ENCODE results near the gene LMBR1. TPM values are rescaled to one million over a fixed set of nuclear protein-coding genes. Genes with fewer than 3 reads are reported as not detected.

The LMBR1 gene
- total and polyA plus RNA-seq, 2 of the 13 experiments (the other 11 are each of a cell fraction or from before 2014, with no cell fraction given) = 20.9 to 39.6 TPM

DNA sequence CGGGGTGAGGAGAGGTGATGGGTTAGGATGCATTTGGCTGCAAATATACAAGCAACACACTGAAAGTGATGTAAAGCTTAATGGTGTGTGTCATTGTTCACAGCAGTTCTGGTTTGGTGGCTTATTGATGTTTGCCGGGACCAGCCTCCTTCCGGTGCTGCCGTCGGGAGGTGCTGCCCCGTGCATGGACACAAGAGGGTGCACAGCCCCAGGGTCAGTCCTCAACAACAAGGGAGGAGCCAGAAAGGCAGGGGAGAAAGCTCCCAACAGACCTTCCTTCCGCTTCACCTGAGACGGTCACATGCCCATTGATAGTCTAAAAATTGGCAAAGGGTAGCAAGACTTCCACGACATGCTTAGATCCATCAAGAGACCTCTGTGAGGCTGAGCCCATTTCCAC is 242.9 kb downstream of the LMBR1 start (continued):
- TF ChIP-seq ZFX (CRISPR knock-in tag; IDR thresholded peaks at IDR 0.05; ENCODE audit: low read depth) (peak; percentile 23; the same call in 1 of the 2 replicates), TARDBP (CRISPR knock-in tag; IDR thresholded peaks at IDR 0.05) (0 out of 2 replicates have a peak, but pooled peaks have one; percentile 25), ZBTB1 (CRISPR knock-in tag; IDR thresholded peaks at IDR 0.05; ENCODE audit: borderline replicate concordance) (no peak), ZSCAN12 (CRISPR knock-in tag; IDR thresholded peaks at IDR 0.05) (no peak), NFKBIZ (CRISPR knock-in tag; IDR thresholded peaks at IDR 0.05) (no peak), ZMYM4 (CRISPR knock-in tag; IDR thresholded peaks at IDR 0.05) (peak; percentile 72), POLR2G (IDR thresholded peaks at IDR 0.05; ENCODE audit: low read depth, low read length) (no peak), ZNF724P (CRISPR knock-in tag; IDR thresholded peaks at IDR 0.05; ENCODE audit: borderline replicate concordance) (no peak), GABPA (IDR thresholded peaks at IDR 0.05; ENCODE audit: low read depth, low read length) (no peak), GABPA (CRISPR knock-in tag; IDR thresholded peaks at IDR 0.05; ENCODE audit: low read depth) (peak; percentile 50; the same call in 1 of the 2 replicates), ZNF883 (CRISPR knock-in tag; IDR thresholded peaks at IDR 0.05; ENCODE audit: not compliant biosample characterization) (no peak), GPN1 (CRISPR knock-in tag; IDR thresholded peaks at IDR 0.05; ENCODE audit: borderline replicate concordance) (no peak), STAT5B (CRISPR knock-in tag; IDR thresholded peaks at IDR 0.05) (no peak), ZNF878 (CRISPR knock-in tag; IDR thresholded peaks at IDR 0.05) (no peak), FOXA1 (IDR thresholded peaks at IDR 0.05) (no peak), FOXA1 (CRISPR knock-in tag; IDR thresholded peaks at IDR 0.05) (peak; percentile 52; the same call in 1 of the 2 replicates), NFYC (CRISPR knock-in tag; IDR thresholded peaks at IDR 0.05) (no peak), ISL2 (CRISPR knock-in tag; IDR thresholded peaks at IDR 0.05) (no peak), SALL1 (CRISPR knock-in tag; IDR thresholded peaks at IDR 0.05) (peak; percentile 64), HMG20A (CRISPR knock-in tag; IDR thresholded peaks at IDR 0.05; ENCODE audit: borderline replicate concordance) (no peak), ZNF781 (CRISPR knock-in tag; IDR thresholded peaks at IDR 0.05; ENCODE audit: borderline replicate concordance, not compliant biosample characterization) (no peak), SCMH1 (CRISPR knock-in tag; IDR thresholded peaks at IDR 0.05; ENCODE audit: borderline replicate concordance) (no peak)
- TF ChIP-seq, protein P1, sequence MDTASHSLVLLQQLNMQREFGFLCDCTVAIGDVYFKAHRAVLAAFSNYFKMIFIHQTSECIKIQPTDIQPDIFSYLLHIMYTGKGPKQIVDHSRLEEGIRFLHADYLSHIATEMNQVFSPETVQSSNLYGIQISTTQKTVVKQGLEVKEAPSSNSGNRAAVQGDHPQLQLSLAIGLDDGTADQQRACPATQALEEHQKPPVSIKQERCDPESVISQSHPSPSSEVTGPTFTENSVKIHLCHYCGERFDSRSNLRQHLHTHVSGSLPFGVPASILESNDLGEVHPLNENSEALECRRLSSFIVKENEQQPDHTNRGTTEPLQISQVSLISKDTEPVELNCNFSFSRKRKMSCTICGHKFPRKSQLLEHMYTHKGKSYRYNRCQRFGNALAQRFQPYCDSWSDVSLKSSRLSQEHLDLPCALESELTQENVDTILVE (CRISPR knock-in tag; IDR thresholded peaks at IDR 0.05) = no peak
- TF ChIP-seq, protein P2, sequence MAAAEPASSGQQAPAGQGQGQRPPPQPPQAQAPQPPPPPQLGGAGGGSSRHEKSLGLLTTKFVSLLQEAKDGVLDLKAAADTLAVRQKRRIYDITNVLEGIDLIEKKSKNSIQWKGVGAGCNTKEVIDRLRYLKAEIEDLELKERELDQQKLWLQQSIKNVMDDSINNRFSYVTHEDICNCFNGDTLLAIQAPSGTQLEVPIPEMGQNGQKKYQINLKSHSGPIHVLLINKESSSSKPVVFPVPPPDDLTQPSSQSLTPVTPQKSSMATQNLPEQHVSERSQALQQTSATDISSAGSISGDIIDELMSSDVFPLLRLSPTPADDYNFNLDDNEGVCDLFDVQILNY (CRISPR knock-in tag; conservative IDR thresholded peaks at IDR 0.05) = no peak
- TF ChIP-seq, protein P3, sequence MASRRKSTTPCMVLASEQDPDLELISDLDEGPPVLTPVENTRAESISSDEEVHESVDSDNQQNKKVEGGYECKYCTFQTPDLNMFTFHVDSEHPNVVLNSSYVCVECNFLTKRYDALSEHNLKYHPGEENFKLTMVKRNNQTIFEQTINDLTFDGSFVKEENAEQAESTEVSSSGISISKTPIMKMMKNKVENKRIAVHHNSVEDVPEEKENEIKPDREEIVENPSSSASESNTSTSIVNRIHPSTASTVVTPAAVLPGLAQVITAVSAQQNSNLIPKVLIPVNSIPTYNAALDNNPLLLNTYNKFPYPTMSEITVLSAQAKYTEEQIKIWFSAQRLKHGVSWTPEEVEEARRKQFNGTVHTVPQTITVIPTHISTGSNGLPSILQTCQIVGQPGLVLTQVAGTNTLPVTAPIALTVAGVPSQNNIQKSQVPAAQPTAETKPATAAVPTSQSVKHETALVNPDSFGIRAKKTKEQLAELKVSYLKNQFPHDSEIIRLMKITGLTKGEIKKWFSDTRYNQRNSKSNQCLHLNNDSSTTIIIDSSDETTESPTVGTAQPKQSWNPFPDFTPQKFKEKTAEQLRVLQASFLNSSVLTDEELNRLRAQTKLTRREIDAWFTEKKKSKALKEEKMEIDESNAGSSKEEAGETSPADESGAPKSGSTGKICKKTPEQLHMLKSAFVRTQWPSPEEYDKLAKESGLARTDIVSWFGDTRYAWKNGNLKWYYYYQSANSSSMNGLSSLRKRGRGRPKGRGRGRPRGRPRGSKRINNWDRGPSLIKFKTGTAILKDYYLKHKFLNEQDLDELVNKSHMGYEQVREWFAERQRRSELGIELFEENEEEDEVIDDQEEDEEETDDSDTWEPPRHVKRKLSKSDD (CRISPR knock-in tag; IDR thresholded peaks at IDR 0.05; ENCODE audit: low read depth) = no peak
- TF ChIP-seq, protein P4, sequence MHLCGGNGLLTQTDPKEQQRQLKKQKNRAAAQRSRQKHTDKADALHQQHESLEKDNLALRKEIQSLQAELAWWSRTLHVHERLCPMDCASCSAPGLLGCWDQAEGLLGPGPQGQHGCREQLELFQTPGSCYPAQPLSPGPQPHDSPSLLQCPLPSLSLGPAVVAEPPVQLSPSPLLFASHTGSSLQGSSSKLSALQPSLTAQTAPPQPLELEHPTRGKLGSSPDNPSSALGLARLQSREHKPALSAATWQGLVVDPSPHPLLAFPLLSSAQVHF (CRISPR knock-in tag; IDR thresholded peaks at IDR 0.05) = no peak

All from HepG2 (cell line).